Measurements from ENCODE around the gene IL22RA1. TPM values are rescaled to one million over a fixed set of nuclear protein-coding genes. Genes with fewer than 3 reads are reported as not detected.

Gene IL22RA1
- total and polyA plus RNA-seq, 9 of the 15 experiments (the other 6 are each of a cell fraction or from before 2014, with no cell fraction given) = not detected

- TF ChIP-seq, protein P1, sequence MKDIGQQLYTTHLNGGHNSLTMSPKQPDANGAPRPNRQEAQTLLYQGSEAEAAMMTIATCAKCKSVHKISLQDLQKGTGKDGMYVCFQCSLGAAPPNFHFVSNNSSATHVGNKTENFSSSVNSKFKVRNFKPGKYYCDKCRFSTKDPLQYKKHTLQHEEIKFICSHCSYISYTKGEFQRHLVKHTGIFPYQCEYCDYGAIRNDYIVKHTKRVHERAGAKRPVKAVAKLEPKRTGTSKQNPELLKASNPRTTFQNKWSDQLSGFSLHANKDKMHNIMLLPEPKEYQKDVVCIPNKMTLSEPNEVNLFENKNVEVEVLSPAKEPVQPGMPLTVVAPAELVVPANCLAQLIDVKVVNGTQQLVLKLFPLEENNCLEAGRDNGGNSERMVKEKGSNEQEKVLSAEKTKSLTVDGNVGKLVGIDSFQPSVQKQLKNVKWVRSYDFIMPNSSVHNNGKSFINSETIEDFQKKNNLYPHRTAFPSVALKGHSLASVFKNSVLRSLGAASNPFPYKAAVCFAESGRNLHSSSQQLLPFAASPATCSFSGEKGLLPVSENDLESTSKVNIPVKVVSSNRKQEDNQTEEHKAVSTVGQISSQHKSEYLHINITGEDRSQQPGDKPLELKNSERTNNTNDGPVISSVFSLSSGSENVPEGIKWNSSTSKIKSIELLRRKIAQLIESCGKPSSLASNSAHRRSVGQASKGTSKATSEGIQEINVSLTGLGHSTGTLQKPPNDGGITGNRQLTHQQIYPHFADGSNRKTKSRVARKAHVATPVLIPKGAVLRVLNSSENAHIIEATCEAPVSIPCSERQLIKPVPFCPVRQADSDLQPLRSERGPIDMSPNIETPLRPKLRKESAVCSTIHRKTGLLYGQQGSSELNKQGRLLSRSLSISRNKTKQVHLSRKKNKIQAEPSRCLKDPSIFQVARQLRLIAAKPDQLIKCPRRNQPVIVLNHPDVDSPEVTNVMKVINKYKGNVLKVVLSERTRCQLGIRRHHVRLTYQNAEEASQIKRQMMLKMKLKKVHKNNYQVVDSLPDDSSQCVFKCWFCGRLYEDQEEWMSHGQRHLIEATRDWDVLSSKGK (CRISPR knock-in tag; IDR thresholded peaks at IDR 0.05) = no peak
- TF ChIP-seq CBX1 (IDR thresholded peaks at IDR 0.05; ENCODE audit: low read depth) (no peak), YY1 (IDR thresholded peaks at IDR 0.05; ENCODE audit: borderline replicate concordance in 1 of 3, control insufficient read depth in 1 of 3, extremely low read depth in 1 of 3, insufficient read depth in 3 of 3, insufficient read length in 1 of 3, insufficient replicate concordance in 2 of 3, low read depth in 1 of 3, low read length in 2 of 3) (no peak), ILK (tag; IDR thresholded peaks at IDR 0.05; ENCODE audit: borderline replicate concordance, low read depth) (no peak), KHSRP (IDR thresholded peaks at IDR 0.05) (no peak), ZBTB8A (IDR thresholded peaks at IDR 0.05; ENCODE audit: partially characterized antibody) (no peak), HMG20A (CRISPR knock-in tag; conservative IDR thresholded peaks at IDR 0.05) (no peak), SMAD2 (IDR thresholded peaks at IDR 0.05; ENCODE audit: low read depth, low read length) (no peak), POLR2AphosphoS2 (IDR thresholded peaks at IDR 0.05; ENCODE audit: low read length) (no peak), CHD4 (IDR thresholded peaks at IDR 0.05; ENCODE audit: insufficient read depth, insufficient replicate concordance, low read depth, low read length, poor library complexity, severe bottlenecking) (no peak), ZNF146 (CRISPR knock-in tag; IDR thresholded peaks at IDR 0.05; ENCODE audit: unreplicated experiment) (no peak), ZNF316 (IDR thresholded peaks at IDR 0.05) (no peak), MYBL2 (IDR thresholded peaks at IDR 0.05; ENCODE audit: low read depth) (no peak), MYBL2 (CRISPR knock-in tag; IDR thresholded peaks at IDR 0.05; ENCODE audit: borderline replicate concordance) (no peak), RAD21 (CRISPR knock-in tag; conservative IDR thresholded peaks at IDR 0.05 in 1 of 2, IDR thresholded peaks at IDR 0.05 in 1 of 2) (peak; percentile 91 to 94), DEAF1 (CRISPR knock-in tag; IDR thresholded peaks at IDR 0.05) (peak; percentile 91)
- TF ChIP-seq, protein P2, sequence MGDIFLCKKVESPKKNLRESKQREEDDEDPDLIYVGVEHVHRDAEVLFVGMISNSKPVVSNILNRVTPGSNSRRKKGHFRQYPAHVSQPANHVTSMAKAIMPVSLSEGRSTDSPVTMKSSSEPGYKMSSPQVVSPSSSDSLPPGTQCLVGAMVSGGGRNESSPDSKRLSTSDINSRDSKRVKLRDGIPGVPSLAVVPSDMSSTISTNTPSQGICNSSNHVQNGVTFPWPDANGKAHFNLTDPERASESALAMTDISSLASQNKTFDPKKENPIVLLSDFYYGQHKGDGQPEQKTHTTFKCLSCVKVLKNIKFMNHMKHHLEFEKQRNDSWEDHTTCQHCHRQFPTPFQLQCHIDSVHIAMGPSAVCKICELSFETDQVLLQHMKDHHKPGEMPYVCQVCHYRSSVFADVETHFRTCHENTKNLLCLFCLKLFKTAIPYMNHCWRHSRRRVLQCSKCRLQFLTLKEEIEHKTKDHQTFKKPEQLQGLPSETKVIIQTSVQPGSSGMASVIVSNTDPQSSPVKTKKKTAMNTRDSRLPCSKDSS (IDR thresholded peaks at IDR 0.05; ENCODE audit: low read depth, partially characterized antibody) = no peak
Observed at GRCh38 chr1:24070821-24071393, 72.0 kb downstream of the IL22RA1 start (continued).

All from K562 (cell line).